ENCODE results near the gene CRIP3.

The CRIP3 gene

DNA sequence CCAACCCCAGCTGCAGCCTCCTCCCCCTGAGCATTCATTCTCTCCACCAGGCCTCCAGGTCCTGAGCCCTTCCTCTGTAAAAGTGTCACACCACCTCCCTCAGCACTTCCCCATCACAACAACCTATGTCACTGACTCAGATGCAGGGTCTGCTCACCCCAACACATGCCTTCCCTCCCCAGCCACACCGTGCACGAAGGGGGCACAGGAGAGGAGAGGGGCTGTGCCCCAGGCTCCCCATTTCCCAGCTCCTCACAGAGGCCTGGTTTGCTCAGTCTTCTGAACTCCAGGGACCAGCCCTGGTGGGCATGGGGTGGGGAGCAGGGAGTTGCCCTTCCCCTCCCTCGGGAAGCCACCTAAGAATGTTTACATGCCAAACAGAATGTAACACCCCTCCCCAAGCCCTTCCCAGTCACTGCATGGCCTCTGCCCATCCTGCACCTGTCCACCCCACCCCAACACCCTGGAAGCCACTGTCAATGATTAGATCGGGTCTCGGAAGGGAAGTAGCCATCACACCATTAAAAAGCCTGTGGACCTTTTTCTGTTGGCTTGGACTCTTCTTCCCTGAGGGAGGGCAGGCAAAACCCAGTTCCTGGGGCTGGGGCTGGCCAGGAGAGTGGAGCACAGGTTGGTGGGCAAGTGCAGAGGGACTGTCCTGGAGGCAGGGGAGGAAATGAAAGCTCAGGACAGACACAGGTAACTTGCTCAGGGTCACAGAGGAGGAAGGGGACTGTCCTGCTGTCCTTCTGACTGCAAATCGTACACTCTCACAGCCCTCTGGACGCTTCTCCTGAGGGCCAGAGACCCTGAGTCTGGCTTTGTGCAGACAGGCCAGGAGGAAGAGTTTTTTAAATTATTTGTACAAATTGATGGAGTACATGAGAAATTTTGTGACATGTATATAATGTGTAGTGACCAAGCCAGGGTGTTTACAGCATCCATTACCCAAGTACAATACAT, 20.6 kb downstream of the CRIP3 start:
- no peak for DNase-seq (ENCODE audit: low read depth, low spot score)

DNA sequence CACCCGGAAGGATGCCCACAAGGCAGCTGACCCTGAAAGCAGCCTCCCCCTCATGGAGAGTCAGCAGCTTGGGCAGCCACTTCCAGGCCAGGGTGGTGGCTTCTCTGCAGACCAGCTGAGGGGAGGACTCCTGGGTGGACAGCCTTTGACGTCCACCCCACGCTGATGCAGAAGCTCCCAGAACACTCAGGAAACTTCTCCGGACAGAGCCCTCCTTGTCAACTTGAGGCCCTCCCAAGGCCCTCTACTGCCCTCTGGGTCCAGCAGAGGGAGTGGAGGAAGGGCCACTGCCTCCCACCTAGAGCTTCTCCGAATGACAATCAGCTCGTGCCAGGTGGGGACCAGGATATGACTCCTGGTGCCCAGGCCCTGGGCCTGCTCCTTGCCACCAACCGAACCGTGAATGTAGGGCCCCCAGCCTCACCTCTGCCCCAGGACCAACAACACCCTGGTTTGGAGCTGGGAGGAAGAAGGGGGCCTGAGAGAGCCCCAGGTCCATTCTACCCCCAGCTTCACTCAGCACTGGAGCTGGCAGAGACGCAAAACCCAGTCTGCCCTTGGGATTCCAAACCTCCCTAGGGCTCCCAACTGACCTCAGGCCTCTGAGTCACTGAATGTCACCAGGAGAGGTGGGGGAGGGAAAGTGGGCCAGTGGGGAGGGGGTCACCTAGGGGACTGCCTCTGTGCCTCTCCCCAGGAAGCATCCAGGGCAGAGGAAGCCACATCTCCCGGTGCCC, 21.5 kb downstream of the CRIP3 start:
- no peak for DNase-seq (ENCODE audit: low read depth, low spot score)

DNA sequence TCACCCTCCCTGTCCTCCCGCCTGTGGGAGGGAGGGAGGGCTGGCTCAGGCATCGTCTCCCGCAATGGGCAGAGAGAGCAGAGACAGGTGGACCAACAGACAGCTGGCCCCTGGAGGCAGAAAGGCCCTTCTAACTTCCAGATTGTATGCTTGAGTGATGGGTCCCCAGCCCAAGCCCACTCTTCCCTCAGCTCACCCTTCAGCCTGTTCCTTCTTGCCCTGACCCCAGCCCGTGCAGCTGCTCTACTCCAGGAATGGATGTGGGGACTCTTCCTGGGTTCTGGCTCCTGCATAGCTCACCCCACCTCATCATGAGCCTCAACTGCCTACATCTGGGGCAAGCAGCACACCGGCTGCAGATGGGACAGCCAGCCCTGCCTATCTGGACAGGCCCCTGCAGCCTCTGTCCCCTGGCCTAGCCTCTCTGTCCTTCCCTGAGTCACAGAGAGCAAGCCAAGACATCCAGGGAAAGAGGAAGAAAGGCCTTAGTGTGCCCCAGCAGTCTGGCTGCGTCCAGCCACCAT, 22.1 kb downstream of the CRIP3 start:
- no peak for DNase-seq (ENCODE audit: low read depth, low spot score)

DNA sequence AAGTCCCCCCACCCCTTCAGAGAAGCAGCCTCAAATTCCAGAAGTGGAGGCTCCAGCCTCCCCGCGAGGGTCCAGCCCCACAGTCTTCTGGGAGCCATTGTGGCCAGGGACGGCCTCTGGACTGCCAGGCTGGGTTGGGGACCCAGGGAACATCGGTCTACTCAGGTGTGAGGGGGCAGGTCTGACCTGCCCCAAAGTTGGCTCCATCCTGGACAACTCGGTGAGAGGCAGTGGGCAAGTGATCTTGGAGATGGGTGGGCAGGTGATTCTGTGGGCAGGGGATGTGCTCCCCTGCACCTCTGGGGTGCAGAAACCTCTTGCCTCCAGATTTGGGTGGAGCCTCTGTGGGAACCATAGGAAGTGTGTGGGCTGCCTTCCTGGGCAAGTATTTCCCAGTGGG, 22.8 kb downstream of the CRIP3 start:
- DNase-seq (ENCODE audit: low read depth, low spot score): no peak

DNA sequence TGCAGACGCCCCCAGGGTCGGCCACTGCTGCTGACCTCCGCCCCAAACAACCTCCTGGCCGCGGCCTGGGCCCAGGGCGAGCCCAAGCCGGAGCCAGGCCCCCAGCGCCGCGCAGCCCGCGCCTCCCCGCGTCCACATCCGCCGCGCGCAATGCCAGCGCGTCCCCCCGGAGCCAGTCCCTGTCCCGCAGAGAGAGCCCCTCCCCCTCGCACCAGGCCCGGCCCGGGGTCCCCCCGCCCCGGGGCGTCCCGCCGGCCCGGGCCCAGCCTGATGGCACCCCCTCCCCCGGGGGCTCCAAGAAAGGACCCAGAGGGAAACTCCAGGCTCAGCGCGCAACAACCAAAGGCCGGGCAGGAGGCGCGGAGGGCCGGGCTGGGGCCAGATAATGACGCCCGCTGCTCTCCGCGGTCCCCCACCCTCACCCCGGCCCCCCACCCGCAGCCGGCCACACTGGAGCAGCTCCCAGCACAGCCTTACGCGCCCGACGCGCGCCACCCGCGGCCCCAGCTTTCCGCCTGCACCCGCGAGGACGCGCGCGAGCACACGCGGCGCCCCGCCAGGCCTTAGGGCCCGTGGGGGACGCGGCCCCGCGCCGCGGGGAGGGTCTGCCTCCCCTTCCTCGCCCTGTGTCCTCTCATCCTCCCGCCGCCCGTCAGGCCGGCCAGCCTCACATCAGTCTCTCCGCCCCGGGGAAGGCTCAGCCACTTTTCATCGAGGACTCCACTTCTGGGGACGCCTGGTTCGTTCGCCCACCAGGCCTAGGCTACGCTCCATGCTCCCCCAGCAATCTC, 23.4 kb downstream of the CRIP3 start:
- DNase-seq (ENCODE audit: low read depth, low spot score): no peak

DNA sequence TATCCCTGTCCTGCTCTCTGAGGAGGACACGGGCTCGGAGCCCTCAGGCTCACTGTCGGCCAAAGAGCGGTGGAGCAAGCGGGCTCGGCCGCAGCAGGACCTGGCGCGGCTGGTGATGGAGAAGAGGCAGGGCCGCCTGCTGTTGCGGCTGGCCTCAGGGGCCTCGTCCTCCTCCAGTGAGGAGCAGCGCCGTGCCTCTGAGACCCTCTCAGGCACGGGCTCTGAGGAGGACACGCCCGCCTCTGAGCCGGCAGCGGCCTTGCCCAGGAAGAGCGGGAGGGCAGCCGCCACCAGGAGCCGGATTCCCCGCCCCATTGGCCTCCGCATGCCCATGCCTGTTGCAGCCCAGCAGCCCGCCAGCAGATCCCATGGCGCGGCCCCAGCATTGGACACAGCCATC, 24.7 kb downstream of the CRIP3 start:
- no peak for DNase-seq (ENCODE audit: low read depth, low spot score)

DNA sequence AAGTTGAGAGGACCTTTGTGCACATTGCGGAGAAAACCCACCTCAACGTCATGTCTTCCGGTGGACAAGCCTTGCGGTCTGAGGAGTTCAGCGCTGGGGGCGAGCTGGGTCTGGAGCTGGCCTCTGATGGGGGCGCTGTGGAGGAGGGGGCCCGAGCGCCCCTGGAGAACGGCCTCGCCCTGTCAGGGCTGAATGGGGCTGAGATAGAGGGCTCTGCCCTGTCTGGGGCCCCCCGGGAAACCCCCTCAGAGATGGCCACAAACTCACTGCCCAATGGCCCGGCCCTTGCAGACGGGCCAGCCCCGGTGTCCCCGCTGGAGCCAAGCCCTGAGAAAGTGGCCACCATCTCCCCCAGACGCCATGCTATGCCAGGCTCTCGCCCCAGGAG, 25.1 kb downstream of the CRIP3 start:
- no peak for DNase-seq (ENCODE audit: low read depth, low spot score)

DNA sequence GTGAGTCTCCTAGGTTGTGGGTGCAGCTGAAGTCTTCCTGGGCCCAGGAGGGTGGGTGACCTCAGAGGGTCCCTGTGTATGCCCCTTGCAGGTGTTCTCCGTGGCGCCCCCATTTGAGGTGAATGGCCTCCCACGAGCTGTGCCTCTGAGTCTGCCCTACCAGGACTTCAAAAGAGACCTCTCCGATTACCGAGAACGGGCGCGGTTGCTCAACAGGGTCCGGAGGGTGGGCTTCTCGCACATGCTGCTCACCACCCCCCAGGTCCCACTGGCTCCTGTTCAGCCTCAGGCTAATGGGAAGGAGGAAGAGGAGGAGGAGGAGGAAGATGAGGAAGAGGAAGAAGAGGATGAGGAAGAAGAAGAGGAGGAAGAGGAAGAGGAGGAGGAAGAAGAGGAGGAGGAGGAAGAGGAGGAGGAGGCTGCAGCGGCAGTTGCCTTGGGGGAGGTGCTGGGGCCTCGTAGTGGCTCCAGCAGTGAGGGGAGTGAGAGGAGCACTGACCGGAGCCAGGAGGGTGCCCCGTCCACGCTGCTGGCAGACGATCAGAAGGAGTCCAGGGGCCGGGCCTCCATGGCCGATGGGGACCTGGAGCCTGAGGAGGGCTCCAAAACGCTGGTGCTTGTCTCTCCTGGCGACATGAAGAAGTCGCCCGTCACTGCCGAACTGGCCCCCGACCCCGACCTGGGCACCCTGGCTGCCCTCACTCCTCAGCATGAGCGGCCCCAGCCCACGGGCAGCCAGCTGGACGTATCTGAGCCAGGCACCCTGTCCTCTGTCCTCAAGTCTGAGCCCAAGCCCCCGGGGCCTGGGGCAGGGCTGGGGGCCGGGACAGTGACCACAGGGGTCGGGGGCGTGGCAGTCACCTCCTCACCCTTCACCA, 25.8 kb downstream of the CRIP3 start:
- DNase-seq (ENCODE audit: low read depth, low spot score): no peak

DNA sequence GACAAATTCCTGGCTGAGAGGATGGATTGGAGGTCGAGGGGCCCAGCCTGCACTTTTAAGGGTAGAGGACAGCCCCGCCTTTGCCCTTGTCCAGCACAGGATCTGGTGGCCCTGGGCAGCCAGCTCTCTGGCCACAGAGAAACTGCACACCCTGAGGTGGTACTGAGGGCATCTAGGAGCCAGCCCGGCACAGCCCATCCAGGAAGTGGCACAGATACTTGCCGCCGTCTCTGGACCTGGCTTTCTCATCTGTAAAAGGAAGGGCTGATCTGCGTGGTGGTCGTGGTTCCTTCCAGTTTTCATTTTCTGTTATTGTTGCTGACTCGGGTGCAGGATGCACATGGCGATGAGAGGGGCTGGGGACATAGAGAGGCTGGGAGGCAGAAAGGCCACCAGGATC, 26.6 kb downstream of the CRIP3 start:
- DNase-seq (ENCODE audit: low read depth, low spot score): no peak

DNA sequence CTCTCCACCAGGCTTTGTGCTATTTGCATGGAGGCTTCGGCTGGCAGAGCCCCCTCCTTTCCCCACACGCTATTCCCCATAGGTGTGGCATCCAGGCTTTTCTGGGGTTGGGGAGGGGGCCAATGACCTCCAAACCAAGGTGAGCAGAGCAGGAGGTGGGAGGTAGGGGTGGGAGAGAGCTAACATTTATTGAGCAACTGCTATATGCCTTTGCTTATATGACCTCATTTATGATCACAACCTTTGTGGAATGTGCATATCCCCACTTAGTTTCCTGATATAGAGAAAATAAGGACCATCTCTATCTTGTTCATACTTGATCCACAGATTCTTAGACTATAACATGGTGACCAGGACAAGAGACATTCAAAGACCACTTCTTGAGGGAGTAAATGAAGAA, 28.4 kb downstream of the CRIP3 start:
- DNase-seq (ENCODE audit: low read depth, low spot score): no peak

DNA sequence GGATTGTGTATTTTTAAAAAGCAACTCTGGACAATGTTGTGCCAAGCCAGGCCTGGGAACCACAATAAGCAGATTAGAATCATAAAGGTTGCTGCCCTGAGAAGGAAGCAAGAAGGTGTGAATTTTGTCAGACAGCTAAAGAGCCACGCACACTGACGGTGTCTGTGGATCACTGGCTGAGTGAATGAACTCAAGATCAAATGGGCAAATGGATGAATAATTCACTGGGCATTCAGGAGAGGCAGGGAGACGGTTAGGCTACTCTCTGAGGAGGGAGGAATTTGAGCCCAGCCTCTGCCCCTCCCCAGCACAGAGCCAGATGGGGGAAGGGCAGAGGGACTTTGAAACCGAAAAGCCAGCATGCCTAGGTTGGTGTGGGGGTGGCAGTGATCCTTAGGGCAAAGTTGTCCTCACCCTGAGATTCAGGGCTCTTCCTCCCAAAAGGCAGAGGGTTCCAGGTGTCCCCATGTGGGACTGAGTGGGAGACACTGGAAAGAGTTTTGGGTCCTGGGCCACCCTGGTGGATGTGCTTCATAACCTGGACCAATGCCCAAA, 30.0 kb downstream of the CRIP3 start:
- DNase-seq (ENCODE audit: low read depth, low spot score): no peak

DNA sequence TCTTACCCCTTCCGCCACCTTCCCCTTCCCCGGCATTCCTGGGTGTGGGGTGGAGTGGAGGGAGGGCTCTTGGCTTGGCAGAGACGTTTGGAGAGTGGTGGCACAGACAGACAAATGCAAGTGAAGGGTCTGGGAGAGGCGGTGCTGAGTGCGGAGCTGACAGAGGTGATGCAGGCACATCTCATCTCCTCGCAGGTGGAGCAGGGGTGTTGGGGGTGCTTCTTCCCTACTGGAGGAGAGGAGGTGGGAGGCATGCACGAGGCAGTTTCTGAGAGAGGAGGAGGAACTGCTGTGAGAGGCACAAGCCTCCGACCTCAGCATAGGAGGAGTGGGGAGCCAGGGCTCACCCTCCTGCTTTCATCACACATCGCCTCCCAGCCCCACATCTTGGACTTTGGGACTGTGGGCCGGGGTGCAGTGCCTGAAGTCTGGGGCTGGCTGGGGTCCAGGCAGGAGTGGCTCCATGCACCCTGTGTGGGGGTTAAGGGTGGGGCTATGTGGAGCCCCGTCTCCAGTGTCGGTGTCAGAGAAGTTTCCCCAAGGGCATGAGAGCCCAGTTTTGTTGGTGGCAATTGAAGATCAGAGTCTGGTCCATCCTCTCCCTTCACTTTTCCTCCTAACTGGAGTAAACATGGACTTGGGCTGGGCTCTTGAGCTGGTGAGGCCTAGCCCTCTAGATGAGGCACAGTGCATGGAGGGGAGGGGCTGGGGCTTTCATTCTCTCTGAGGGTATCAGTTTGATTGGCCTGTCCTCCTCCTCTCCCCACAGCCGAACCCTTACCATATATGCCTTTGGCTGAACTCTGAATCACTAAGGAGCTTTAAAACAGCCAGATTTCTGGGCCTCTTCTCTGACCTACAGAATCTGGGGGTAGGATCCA, 30.7 kb downstream of the CRIP3 start:
- no peak for DNase-seq (ENCODE audit: low read depth, low spot score)

DNA sequence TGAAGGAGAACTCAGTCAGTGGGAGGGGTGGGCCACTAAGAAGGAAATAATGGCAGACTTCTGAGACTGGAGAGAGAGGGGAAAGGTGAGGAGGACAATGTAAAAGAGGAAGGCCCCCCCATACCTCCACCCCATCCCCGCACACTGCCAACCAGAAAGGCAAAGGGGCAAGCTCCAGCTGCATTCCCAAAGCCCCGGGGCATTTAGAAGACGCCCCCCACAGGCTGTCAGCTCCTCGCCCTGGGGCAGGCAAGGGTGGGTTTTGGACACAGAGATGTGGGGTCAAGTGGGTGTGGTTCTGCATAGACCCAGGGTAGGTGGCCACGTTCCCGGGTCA, 31.4 kb downstream of the CRIP3 start:
- DNase-seq (ENCODE audit: low read depth, low spot score): no peak

DNA sequence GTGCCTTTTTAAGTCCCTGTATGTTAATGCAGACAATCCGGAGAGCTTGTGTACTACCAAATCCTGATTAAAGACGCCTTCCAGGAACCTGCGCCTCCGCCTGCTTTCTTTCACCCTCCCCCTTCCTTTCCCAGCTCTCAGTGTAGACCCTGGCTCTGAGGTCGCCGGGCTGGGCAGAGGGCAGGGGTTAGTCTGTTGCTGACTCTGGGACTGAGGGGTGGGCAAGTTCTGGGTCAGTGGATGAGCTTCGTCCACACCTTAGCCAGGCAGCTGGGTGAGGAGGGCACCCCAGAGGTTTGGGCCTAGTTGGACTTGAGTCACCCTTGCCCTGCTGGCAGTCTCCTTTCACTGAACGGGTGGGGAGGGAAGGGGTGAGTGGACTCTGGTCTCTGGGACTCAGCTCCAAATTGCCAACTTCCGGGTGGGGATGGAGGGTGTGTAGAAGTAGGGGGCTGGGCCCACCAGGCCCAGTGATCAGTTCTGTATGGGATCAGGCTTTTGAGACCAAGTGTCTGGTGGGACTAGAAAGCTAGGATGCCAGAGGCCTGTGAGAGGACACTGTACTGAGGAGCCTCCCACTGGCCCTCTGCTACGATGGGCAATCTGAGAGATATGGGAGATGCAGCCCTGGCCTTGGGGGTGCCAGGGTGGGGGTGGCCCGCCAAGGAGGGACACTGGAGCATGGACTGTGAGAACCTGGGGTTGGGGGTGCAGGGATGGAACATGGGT, 31.9 kb downstream of the CRIP3 start:
- no peak for DNase-seq (ENCODE audit: low read depth, low spot score)

DNA sequence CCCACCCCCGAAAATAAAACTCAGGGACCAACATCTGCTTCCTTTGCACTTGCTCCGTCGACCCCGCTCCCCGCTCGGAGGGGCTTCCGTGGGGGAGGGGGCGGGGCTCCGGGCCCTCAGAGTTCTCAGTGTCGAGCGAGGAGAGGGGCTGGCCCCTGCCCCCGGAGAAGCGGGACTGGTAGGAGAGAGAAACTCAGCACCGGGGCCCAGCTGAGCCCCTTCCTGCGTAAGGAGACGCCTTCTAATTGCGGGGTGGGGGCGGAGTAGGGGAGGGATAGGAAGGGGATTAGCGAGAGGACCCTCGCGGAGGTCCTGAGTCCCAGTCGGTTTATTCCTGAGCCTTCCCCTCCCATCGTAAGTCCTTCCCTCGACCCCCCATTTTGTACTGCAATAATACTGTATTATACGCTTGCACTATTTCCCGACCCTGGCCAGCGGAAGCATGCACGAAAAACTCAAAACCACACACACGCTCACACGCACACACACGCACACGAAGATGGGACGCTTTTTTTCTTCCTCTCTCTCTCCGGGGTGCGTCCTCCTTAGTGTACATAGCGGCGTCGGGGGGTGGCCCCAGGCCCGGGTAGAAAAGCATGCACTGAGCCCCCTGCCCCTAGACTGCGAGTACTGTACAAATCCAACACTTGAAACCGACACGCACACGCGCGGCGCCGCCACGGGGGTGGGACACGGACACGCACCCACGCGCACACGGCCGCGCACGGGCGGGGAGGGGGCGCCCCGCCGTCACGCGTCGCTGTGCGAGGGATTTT, 32.6 kb downstream of the CRIP3 start:
- DNase-seq (ENCODE audit: low read depth, low spot score): no peak

DNA sequence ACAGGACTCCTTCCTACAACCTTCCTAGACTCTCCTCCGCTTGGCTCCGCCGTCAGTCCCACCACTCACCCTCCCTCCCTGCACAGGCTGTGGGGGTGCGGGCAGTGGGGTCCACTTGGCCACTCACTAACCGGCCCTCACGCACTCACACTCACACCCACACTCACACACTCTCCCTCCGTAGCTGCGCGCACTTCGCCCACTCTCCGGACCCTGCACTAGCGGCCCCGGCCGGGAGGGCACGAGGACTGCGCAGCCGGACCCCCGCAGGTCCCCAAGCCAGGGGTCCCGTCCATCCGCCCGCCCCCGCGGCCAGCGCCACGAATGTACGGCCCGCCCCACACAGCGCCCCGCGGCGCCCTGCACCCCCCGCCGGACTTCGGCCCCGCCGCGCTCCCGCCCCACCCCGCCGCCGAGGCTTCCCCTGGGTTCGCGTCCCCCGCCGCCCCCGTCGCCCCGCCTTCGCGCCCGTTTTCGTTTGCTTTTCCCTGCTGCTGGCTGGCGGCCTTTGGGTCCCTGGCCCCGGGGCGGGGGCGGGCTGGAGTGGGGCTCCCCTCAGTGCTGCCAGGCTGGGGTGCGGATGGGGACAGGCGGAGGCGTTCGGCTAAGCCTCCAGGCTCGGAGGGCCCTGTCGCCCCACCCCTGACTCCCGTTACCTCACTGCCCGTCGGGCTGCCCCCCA, 33.6 kb downstream of the CRIP3 start:
- no peak for DNase-seq (ENCODE audit: low read depth, low spot score)

DNA sequence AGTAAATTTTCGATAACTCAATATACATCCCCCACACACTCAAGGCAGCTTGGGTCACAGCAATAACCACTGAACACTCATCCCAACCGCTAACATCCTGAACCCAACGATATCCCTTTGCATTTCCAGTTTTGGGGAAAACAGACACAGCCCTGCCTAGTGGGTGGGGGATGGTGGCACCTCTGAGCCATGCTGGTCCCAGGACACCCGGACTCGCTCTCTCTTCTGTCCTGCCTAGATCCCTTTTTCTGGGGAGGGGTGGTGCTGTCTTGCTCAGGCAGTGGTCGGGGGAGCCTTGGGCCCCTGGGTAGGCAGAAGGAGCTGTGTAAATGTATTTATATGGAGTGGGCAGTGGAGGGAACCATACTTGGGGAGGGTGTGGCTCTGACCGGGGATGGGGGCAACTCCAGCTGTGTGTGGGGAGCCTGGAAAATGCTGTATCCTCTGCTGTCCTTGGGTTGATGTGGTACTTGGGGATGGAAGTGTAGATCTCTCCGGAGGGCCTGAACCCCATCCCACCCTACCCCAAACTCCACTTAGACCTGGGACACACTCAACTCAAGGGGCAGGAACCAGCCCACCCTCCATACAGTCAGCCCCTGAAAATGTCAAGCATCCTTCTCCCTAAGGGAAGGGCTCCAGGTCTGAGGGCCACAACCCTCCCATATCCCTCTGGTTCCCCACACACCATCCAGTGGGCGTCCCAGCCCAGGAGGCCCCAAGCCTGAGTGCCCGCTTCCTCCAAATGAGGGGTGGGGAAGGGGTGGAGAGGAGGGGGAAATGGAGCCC, 34.3 kb downstream of the CRIP3 start:
- DNase-seq (ENCODE audit: low read depth, low spot score): no peak
